Measurements from ENCODE around the gene CORO6.

Gene CORO6

DNA sequence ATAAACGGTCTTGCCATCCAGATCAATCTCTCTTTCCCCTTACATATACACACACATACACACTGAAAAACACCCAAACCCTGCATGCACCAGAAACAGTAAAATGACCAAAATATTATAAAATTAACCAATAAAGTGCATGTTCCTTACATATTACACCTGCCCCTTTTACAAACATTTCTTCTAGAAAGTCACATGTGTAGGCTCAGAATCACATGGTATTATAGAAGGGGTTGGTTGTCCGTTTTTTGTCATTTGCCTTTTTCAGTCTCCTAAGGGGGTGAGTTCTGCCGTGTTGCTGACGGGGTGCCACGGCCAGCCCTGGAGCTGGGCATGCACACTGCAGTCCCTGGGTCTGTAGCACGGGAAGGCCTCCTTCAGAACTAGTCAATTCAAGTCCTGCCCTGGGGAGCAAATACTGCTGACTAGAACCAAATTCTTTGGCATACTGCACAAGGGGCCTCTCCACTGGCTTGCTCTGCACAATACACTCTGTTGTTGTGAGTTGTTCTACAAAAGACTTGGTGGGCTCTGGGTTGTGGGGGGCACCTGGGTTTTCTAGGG is 8.0 kb upstream of the CORO6 start:
- no peak for DNase-seq

DNA sequence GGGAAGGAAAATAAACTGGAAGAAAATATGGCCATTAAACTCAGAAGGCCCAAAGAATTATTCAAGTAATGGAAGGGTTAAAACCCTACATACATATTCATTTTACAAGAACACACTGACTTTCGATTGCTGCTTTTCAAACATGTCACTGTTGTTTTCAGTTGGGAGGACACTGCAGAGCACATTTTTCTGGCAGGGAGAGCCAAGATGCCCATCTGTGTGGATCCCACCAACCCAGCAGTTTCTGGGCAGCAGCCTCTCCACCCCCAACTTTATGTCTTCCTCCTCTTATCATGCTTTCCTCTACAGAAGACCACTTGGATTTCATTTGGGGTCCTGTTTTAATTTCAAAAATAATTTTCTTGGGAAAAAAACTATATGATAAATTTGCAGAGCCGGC is 7.1 kb upstream of the CORO6 start:
- no peak for DNase-seq

GRCh38 chr17:29628644-29629043 is 5.9 kb upstream of the CORO6 start:
- no peak for DNase-seq

- DNase-seq: no peak
Measured at GRCh38 chr17:29627951-29628350, 5.2 kb upstream of the CORO6 start.

GRCh38 chr17:29625037-29625750 is 2.5 kb upstream of the CORO6 start:
- no peak for DNase-seq

- no peak for DNase-seq
Measured at GRCh38 chr17:29624586-29624985, 1.9 kb upstream of the CORO6 start.

GRCh38 chr17:29623283-29623647 is 553 bp upstream of the CORO6 start:
- DNase-seq: no peak

DNA sequence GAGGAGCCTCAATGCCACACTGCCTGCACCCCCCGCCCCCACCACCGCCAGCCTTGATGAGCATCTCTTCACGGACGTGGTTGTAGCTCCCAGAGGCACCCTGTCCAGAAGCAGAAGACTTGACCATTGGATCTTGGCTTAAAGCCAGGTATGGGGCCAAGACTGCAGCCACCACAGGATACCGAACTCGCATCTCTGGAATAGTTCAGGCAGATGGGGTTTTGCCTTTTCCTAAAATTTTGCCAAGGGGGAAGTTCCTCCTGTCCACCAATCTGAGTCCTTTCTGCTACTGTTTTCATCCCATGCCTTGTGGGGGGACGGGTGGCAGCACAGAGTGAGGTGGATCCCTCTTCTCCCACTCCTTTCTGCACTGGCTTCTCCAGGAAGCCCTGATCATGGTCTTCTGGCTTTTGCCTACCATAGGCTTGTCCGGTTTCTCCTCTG is 939 bp downstream of the CORO6 start:
- DNase-seq: no peak

DNA sequence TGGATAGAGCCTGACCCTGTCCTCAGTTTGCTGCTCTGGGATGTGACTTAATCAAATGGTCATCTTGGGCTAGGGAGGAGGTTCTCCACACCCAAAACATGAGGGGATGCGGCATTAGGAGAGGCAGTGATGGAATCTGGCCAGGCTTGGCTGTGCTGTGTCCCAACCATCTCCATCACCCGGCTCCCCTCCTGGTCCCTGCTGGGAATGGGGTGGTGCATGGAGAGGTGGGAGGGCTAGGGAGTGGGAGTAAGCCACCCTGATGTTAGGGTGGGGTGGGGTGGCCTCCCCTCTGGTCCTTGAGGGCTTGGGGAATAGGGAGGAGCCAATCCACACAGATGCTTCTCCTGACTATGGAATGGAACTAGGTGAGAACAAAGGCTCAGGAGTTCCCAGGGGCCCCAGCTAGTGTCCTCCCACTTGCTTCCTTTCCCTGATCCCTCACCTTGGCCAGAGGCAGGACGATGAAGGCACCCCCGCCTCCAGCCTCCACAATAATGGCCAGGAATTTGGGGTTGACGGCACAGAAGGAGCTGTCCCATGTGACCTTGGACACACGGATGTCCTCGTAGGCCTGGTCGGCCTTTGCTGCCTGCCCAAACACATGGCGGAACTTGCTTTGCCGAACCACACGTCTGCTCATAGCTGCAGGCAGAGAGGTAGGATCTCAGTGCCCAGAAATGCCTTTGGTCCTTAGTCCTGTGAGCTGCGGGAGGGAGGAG is 1.8 kb downstream of the CORO6 start:
- no peak for DNase-seq

DNA sequence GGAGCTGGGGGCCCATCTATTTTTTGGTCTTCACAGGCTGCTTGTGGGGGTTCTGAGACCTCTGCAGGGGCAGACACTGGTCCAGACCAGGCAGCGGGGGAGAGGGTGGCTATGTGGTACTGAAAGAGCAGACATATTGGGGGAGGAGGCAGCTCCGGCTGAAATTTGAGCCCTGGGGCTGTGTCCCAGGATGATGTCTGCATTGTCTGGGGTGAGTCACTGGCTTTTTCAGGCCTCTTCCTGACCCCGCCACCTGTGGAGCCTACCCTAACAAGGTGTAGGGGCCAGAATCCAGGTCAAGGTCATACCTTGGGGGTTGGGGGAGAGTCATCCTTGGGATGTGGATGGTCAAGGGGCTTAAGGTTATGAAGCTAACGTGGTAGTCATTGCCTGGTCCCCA is 2.4 kb downstream of the CORO6 start:
- no peak for DNase-seq

GRCh38 chr17:29619251-29619650 is 3.5 kb downstream of the CORO6 start:
- no peak for DNase-seq

DNA sequence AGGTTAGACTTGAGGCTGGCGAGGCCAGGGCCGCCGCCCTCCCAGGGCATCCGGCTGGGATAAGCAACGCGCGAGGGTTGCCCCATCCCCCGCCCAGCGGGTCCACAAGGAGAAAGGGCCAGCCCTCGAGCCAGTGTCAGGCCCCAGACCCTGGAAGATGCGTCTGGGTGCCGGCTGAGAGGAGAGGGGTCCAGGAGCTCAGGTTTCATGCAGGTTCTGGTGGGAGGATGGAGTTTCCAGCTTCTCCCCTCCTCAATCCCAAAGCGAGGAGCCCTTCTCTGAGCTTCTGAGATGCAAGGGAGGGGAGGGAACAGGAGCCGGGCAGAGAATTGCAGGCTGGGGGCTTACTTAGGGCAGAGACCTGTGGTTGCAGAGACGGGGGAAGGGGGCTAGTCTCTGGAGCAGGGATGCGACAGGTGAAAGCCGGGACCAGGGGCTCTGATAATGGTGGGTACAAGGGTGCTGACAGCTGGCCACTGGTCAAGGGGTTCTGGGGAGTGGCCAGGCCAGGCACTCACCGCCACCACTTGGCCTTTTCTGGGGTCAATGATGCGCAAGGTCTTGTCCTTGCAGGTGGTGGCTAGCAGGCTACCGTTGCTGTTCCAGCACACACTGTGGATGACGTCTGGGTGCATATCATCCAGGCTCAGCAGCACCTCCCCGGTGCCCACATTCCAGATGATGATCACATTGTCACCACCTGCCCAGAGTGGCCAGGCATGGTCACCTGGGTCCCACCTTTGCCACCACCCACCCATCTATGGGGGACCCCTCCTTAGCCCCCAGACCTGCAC is 4.2 kb downstream of the CORO6 start:
- no peak for DNase-seq

GRCh38 chr17:29617481-29618271 is 5.0 kb downstream of the CORO6 start:
- peak; percentile 92 for DNase-seq

GRCh38 chr17:29617125-29617480 is 5.6 kb downstream of the CORO6 start:
- peak; percentile 88 for DNase-seq

DNA sequence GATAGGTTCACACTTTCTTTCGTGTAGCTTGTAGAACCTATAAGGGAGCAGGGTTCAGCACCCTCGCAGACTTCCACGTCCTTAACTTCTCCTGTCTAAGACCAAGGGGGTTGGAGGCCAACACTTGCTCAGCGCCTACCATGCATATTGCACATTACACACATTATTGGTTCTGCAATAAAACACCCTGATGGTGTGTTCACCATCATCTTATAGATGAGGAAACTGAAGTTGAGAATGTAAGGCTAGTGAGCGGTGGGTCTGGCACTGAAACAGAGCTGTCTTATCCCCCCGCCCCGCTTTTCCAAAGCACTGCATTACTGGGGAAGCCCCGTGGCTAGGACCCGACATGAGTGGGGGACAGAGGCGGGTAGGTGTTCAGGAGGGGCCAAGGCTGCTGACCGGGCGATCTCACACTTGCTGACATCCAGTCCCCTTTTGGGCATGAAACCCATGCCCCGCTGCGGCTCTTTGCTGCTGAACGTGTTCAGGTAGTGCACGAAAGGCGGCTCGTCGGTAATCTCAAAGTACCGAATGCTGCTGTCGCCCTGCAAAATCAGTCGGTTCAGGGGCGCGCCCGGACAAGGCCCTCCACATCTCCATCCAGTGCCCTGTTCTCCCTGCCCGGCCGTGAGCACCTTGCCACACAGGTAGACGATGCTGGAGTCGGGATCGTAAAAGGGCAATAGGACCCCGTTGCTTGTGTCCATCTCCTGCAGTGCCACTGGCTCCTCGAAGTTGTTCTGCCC is 6.2 kb downstream of the CORO6 start:
- DNase-seq: no peak

DNA sequence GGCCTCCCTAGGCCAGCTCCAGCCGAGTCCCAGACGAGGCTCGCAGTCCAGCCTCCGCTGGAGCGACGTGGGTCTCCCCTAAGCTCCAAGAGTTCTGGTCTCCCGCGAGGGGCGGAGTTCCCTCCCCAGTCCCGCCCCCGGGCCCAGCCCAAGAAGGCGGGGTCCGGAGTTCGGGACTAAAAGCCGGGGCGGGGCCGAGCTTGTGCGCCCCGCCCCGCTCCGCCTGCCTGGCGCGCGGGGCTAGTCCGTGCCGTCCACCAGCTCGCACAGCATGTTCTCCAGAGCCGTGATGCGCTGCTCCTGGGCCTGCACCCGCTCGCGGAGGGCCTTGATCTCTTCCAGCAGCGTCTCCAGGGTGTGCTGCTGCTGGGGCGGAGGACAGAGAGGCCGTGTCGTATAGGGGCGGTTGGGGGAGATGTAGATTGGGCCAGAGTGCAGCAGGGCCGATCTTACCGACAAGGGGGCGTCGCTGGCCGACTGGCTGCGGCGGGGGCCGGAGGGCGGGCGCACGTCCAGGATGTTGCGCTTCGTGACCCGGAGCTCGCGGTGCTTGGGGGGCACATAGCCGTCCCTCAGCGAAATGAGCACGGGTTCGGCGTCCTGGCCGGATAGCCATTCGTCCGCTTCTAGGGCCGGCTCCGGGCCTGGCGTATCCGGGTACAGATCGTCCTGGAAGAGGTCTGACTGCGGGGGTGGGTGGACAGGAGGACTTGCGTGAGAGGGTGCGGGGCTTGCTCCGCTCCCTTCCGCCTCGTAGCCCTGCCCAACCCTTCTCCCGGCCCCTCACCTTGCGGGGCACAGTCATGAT is 7.0 kb downstream of the CORO6 start:
- DNase-seq: peak; percentile 84

GRCh38 chr17:29615048-29615385 is 7.7 kb downstream of the CORO6 start:
- peak; percentile 61 for DNase-seq

DNA sequence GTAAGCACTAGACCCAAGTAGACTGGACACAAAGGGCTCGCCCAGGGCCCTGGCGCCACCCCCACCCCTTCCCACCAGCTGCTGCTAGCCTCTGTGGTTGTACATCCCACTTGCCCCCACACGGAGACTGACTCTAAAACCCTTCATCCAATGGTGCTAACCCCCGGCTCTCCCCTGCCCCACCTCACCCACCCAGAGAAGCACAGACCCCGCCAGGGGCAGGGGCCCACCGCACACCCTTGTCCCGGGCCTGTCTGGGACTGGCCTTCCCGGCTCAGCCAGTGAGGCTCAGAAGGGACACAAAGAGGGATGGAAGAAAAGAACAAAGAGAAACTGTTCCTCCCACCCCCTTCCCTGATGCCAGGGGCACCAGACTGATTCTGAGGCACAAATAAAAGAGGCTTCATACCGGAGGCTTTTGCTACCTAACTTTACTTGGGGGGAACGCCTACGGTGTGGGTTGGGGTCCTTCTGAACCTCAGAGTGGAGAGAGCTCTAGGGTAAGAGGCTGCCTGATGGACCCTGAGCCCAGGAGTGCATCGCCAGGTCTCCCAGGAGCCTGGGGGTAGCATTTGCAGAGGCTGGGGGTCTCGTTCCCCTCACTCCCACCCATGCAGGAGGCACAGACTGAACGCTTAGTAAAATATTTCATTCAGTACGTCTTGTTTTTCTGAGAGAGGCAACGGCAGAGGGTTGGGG is 8.2 kb downstream of the CORO6 start:
- DNase-seq: no peak

- no peak for DNase-seq
Measured at GRCh38 chr17:29613856-29614255, 8.9 kb downstream of the CORO6 start.

DNA sequence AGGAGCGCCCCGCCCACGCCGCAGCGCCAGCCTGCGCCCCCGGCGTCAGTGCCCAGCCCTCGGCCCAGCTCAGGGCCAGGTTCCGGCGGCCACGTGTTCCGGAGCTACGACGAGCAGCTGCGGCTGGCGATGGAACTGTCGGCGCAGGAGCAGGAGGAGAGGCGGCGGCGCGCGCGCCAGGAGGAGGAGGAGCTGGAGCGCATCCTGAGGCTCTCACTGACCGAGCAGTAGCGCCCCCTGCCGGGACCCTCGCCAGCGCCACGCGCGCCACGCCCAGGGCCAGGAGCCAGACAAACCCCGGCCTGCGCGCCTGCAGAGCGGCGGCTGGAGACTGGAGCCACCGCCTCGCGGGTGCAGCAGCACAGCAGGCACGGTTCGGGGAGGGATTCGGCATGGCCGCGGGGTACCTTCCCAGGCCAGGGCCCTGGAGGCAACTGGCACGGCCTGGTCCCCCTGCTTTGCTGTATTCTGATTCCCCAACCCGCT is 9.3 kb downstream of the CORO6 start:
- peak; percentile 94 for DNase-seq
